Endothelial cell of umbilical vein (primary cell): Measurements from ENCODE around the gene RTN4R. TPM values are rescaled to one million over a fixed set of nuclear protein-coding genes. Genes with fewer than 3 reads are reported as not detected.
"Not testable (repeated sequence)": the region's sequence is repeated elsewhere in the genome, so short reads cannot be mapped to it uniquely, and the experiment has no call there.

Source experiments
- BruUV-seq: library from RNA; stranded (reverse); fragments of 400-500 nt; replicated peaks from 2 replicates; lab custom pipeline; 2021; lab: Mats Ljungman, UMichigan
- CTCF ChIA-PET: fragments of 300-600, 350-600 bp; sonication (Branson Sonifier 250); formaldehyde crosslinking; loops from one replicate; lab custom pipeline; 2021; ENCODE audit warnings: antibody characterized with exemption, inconsistent platforms; lab: Charles Lee
- POLR2A ChIA-PET: fragments of 300-600, 350-600 bp; sonication (Branson Sonifier 250); formaldehyde crosslinking; loops from one replicate; lab custom pipeline; 2021; ENCODE audit warnings: antibody characterized with exemption, inconsistent platforms; lab: Charles Lee
- DNase-seq: peaks from one replicate; pipeline ENCODE4 v3.0.0-alpha.2; 2011; ENCODE audit warnings: low read depth, low spot score
- FAIRE-seq: peaks from 2 replicates; lab custom pipeline; 2011; peaks lifted over from hg19 to GRCh38; lab: Jason Lieb, UNC
- H2AFZ ChIP-seq: 2 replicates; pipeline ENCODE4 v1.6.0; 2012; ENCODE audit warnings: low read depth, low read length, control low read depth, inconsistent platforms
- H3K27ac ChIP-seq: 2 replicates; pipeline ENCODE4 v1.5.1; 2011; ENCODE audit warnings: low read depth, mild to moderate bottlenecking, control low read depth, low read length, moderate library complexity; ENCODE audit not compliant: insufficient read depth
- H3K27me3 ChIP-seq, 2 experiments: 2 replicates each; pipeline versions ENCODE4 v1.6.0 to v1.6.1; 2011; ENCODE audit warnings: low read length in 2 of 2, mixed read lengths in 1 of 2; ENCODE audit not compliant: control insufficient read depth in 2 of 2, insufficient read depth in 2 of 2
- H3K36me3 ChIP-seq, 2 experiments: 2 replicates in 1 of 2; 3 replicates in 1 of 2; pipeline ENCODE4 v1.5.1; 2011; ENCODE audit warnings: low read length in 2 of 2, mild to moderate bottlenecking in 1 of 2, moderate library complexity in 1 of 2; ENCODE audit not compliant: control insufficient read depth in 2 of 2, insufficient read depth in 2 of 2; ENCODE audit errors: extremely low read depth in 1 of 2
- H3K4me1 ChIP-seq: 3 replicates; pipeline ENCODE4 v1.5.1; 2011; ENCODE audit warnings: mild to moderate bottlenecking, low read length; ENCODE audit not compliant: control insufficient read depth, insufficient read depth; ENCODE audit errors: extremely low read depth
- H3K4me2 ChIP-seq: 2 replicates; pipeline ENCODE4 v1.6.1; 2011; ENCODE audit warnings: low read length, control low read depth, mixed read lengths; ENCODE audit not compliant: insufficient read depth
- H3K4me3 ChIP-seq, 3 experiments: fragments of 200-600 bp in 1 of 3; sonication (generic), shearing (Covaris generic) in 1 of 3; replicated peaks in 1 of 3; 2 replicates each; pipeline ENCODE4 v1.5.1; 2011 to 2016; ENCODE audit warnings: control low read depth in 3 of 3, low read length in 3 of 3, mild to moderate bottlenecking in 2 of 3, inconsistent platforms in 1 of 3, low read depth in 1 of 3, moderate library complexity in 1 of 3; ENCODE audit not compliant: insufficient read depth in 1 of 3
- H3K79me2 ChIP-seq: 2 replicates; pipeline ENCODE4 v1.6.0; 2012; ENCODE audit warnings: low read length, inconsistent platforms; ENCODE audit not compliant: control insufficient read depth, insufficient read depth
- H3K9ac ChIP-seq: replicated peaks from 2 replicates; pipeline ENCODE3; 2011; ENCODE audit warnings: low read length, control low read depth; ENCODE audit not compliant: insufficient read depth; ENCODE audit errors: extremely low read depth
- H3K9me1 ChIP-seq: replicated peaks from 3 replicates; pipeline ENCODE4 v1.6.0; 2011; ENCODE audit warnings: mild to moderate bottlenecking, low read length; ENCODE audit not compliant: control insufficient read depth, insufficient read depth; ENCODE audit errors: extremely low read depth
- H3K9me3 ChIP-seq: replicated peaks from 2 replicates; pipeline ENCODE4 v1.5.1; 2012; ENCODE audit warnings: low read length, inconsistent platforms; ENCODE audit not compliant: control insufficient read depth, insufficient read depth
- H4K20me1 ChIP-seq: replicated peaks from 2 replicates; pipeline ENCODE3; 2011; ENCODE audit warnings: mild to moderate bottlenecking, low read length; ENCODE audit not compliant: control insufficient read depth, insufficient read depth; ENCODE audit errors: extremely low read depth
- MYC ChIP-seq: IDR thresholded peaks from one replicate; pipeline ENCODE4 v1.6.1; 2011; ENCODE audit warnings: mild to moderate bottlenecking, low read depth, low read length
- dilution Hi-C: fragments of 300-500 bp; cut with MboI; formaldehyde crosslinking; loops from one replicate; pipeline ENCODE4 v1.15.0; 2019; ENCODE audit warnings: low sequenced_read_pairs; ENCODE audit not compliant: extremely low pct_ligation_motif_present
- intact Hi-C: fragments of 100-400 bp; cut with micrococcal nuclease; formaldehyde crosslinking; loops from one replicate; pipeline ENCODE4 v1.10.0; 2022
- polyA plus RNA-seq, 4 experiments: library from polyadenylated mRNA; depleted of rRNA in 3 of 4; stranded (reverse) in 3 of 4; unstranded in 1 of 4; fragments of >200 nt; gene quantifications; 2 replicates each; pipeline versions ENCODE4 v1.2.1 to v1.2.3, GENCODE V29; 2011 to 2012; ENCODE audit warnings: missing spikeins in 1 of 4
- total RNA-seq: library from RNA; stranded (reverse); gene quantifications from 2 replicates; pipeline ENCODE4 v1.2.3, GENCODE V29; 2021

The RTN4R gene
- total and polyA plus RNA-seq, 2 donors (not counting 3 experiments of a cell fraction or from before 2014, with no cell fraction given): 1.2 to 2.2 TPM

- H3K9me3 ChIP-seq, H3K27ac ChIP-seq, H3K4me2 ChIP-seq, BruUV-seq, H2AFZ ChIP-seq, H3K36me3 ChIP-seq, H4K20me1 ChIP-seq, POLR2A ChIA-PET, H3K4me3 ChIP-seq, H3K79me2 ChIP-seq, intact Hi-C loops, H3K27me3 ChIP-seq, H3K9me1 ChIP-seq, DNase-seq, dilution Hi-C loops, H3K9ac ChIP-seq, FAIRE-seq, H3K4me1 ChIP-seq, CTCF ChIA-PET: not testable (repeated sequence)
Measured at GRCh38 chr22:20263404-20264281, 4.5 kb downstream of the RTN4R start.

GRCh38 chr22:20262582-20263147, 5.5 kb downstream of the RTN4R start:
- no TSS peak for BruUV-seq
- dilution Hi-C loops (no loop called here), intact Hi-C loops (no loop called here)
- TF ChIP-seq MYC: no peak
- FAIRE-seq: no peak
- Histone ChIP-seq H3K4me1 (no peaks in the 10 kb centered on the region), H3K27ac (no peak overlapping the region), H3K36me3 (no peaks in the 10 kb centered on the region), H3K9me1 (no peaks in the 10 kb centered on the region), H3K9ac (no peak overlapping the region), H3K9me3 (no peaks in the 10 kb centered on the region), H2AFZ (no peak overlapping the region), H4K20me1 (no peaks in the 10 kb centered on the region), H3K4me3 (no peak overlapping the region), H3K79me2 (no peaks in the 10 kb centered on the region), H3K4me2 (no peak overlapping the region), H3K27me3 (no peaks in the 10 kb centered on the region)
- no peak for DNase-seq
- ChIA-PET CTCF (interaction anchor here (2.0 kb wide), 1 partner anchor 106 kb away, joined by 6 read pairs; no protein-coding TSS in a partner anchor), POLR2A (no interaction called here)
